VCaP (cell line): ENCODE data around the gene GLRA2.

ENCODE experiments used
- H3K27ac ChIP-seq: fragments of 450-650 bp; 2 replicates; pipeline ENCODE4 v1.5.1; 2017
- CTCF ChIP-seq: fragments of 450-650 bp; conservative IDR thresholded peaks from 2 replicates; pipeline ENCODE4 v1.5.1; 2017; ENCODE audit warnings: mild to moderate bottlenecking, moderate library complexity

The GLRA2 gene

DNA sequence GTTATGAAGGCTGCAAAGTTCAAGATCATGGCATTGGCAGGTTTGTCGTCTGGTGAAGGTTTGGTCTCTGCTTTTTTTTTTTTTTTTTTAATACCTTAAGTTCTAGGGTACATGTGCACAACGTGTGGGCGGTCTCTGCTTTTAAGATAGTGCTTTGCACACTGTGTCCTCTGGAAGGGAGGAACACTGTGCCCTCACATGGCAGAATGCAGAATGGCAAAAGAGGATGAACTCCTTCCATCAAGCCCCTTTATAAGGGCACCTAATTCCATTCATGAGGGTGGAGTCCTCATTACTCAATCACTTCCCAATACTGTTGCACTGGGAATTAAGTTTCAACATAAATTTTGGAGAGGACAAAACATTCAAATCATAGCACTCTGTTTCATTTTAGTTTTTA lies 101.4 kb downstream of the GLRA2 start:
- TF ChIP-seq CTCF, result peak; percentile 69
- H3K27ac ChIP-seq, result no peak overlapping the region

GRCh38 chrX:14641681-14642655 lies 112.6 kb downstream of the GLRA2 start:
- H3K27ac ChIP-seq, result no peak overlapping the region
- no peak for TF ChIP-seq CTCF

DNA sequence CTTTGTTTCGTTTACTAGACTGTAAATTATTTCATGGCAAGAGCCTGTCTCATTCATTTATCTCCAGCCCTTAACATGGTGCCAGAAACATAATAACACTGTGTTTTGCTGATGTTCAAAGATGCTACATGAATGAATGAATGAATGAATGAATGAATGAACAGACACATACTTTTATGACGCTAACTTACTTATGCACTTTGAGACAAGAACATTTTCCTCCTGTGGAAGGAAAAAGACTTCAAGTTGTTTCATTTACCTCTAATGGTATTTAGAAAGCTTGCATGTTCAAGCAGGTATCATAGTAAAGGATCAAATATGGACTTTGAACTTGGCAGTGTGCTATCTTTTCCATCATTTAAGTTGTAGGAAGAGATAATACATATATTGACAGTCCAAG lies 131.6 kb downstream of the GLRA2 start:
- TF ChIP-seq CTCF, result no peak

DNA sequence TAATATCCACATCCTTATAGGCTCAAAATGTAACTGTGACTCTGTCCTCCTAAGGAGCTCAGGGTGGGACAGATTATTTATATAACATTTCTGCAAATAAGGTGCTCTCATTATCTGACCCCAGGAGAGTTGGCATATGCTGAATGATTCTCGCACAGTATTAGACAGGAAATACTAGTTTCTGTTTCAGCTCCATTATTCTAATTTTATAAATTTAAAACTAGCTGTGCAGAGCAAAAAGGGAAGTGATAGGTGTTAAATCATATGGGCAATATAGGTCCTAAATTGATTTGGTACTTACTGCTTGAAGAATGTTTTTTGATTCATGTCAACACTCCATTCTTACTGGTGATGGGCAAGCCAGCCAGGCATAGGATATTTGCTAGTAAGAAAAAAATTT lies 141.5 kb downstream of the GLRA2 start:
- no peak for TF ChIP-seq CTCF
- no peak overlapping the region for H3K27ac ChIP-seq

More for the DNA sequence above, 131.6 kb downstream of the GLRA2 start:
- peak overlapping the region; percentile 23; the same call in 1 of the 2 replicates for H3K27ac ChIP-seq

DNA sequence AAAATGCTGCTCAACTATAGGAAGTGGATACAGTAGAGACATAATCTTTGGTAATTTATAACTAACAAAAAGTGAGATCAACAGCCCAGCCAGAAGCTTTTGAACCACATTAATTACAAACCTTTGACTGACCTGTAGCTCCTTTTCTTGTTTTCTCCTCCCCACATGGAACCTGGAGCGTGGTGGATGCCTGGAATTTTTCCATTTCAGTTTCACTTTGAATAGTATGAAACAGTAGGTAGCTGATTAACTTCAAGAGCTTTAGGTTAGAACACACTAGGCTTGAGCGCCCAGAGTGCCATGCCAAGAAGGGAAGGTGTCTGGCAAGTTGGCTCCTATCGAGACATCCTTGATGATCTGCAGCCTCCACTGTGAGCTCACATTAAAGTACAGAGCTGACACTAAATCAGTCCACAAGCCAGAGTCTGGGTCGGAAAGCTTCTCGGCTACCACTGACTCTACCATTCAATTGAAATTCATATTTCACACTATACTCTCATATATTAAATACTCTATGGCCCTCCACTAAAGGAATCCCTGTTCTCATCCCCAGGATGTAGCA lies 143.4 kb downstream of the GLRA2 start:
- H3K27ac ChIP-seq, result no peak overlapping the region
- no peak for TF ChIP-seq CTCF

DNA sequence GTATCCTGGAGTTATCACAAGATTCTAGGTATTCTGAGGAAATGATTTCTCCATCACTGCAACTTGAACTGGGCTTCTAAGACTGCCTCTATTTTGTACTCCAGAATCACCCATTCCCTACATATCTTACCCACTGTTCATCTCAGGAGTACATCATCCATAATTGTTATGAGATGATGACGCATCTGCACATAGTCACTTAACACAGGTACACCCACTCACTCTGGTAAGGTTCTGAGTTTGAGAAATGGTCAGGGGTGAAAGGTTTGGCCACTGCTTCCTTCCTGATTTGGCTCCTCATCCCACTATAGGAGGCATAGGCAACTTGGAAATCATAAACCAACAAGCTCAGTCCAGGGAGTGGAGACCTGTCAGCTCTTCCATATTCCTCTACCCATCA lies 143.9 kb downstream of the GLRA2 start:
- H3K27ac ChIP-seq, result no peak overlapping the region
- TF ChIP-seq CTCF, result no peak

DNA sequence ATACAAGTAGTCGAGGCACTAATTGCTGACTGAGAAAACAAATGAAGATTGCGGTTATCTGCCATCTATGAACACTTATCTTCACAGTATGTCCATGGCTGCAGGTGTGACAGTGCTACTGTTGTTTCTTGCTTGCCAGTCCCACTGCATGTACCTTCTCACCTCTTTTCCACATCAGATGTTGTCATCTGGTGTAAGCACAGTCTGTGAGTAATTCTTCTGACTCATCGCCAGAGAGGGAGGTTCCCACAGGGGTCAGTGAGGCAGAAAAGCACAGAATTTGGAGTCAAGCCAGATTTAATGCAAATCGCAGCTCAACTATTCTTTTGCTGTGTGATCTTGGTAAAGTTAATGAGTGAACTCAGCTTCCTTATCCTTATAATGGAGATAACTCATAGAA lies 144.4 kb downstream of the GLRA2 start:
- TF ChIP-seq CTCF, result no peak
- no peak overlapping the region for H3K27ac ChIP-seq
